ENCODE measurements around the gene MAGEA12.
"Not testable (repeated sequence)": the region's sequence is repeated elsewhere in the genome, so short reads cannot be mapped to it uniquely, and the experiment has no call there.

GRCh38 chrX:152713815-152714787 is 19.5 kb upstream of the MAGEA12 start, which contains the start of gene MAGEA2B:
- not testable (repeated sequence) for TF ChIP-seq CTCF, POLR2A (IDR thresholded peaks at IDR 0.05)
